Stimulated activated CD8-positive, alpha-beta memory T cell treated with anti-CD3 and anti-CD28 coated beads, Interleukin-4, amount 100 ng/mL, for 48 hours (primary cell): ENCODE data around the gene ACO1.

Source experiments
- DNase-seq: peaks from one replicate; pipeline ENCODE4 v3.0.0-alpha.2; 2020

ACO1 gene

DNA sequence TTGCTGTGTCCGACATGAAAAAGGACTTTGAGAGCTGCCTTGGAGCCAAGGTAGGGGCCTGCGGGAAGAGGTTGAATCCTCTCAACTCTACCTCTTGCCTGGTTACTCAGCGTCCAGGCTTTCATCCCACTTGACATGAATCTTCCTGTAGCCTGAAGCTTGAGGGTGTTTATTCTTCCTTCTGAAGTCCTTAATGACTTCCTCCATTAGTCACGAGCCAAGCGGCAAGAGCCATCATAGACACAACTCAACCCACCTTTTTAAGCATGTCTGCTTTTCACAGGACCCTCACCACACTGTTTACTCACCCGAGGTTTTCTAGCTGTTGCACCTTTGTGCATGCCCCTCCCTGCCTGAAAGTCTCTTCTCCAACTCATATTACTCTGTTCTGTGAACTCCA lies 40.2 kb downstream of the ACO1 start:
- no peak for DNase-seq

DNA sequence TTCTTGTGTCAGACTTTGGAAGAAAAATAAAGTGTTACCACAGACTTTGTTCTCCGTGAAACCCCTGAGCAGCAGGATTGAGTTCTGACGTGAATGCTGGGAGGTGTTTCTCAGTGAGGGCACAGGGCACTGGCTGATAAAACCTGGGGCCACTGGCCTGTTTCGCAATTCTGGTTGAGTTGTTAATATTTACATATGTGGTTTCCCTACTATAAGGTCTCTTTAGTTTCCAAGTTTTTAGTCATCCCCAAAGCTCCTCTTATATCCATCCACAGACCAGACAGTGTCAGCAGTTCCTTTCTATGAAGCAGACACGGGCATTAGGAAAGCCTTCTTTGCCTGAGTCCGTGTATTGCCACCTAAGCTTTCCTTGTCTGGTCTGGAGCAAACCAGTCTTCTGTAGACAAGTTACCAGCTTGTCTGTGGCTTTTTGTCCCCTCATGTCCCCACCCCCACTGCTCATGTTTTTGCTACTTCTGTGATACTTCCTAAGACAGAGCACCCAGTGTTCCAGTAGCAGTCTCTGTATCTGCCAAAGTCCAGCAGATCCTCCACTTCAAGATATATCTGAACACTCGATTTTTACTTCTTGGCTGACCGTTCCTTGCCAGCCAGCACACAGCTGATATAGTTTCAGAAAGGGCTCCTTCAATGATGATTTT lies 42.0 kb downstream of the ACO1 start:
- DNase-seq, result no peak

DNA sequence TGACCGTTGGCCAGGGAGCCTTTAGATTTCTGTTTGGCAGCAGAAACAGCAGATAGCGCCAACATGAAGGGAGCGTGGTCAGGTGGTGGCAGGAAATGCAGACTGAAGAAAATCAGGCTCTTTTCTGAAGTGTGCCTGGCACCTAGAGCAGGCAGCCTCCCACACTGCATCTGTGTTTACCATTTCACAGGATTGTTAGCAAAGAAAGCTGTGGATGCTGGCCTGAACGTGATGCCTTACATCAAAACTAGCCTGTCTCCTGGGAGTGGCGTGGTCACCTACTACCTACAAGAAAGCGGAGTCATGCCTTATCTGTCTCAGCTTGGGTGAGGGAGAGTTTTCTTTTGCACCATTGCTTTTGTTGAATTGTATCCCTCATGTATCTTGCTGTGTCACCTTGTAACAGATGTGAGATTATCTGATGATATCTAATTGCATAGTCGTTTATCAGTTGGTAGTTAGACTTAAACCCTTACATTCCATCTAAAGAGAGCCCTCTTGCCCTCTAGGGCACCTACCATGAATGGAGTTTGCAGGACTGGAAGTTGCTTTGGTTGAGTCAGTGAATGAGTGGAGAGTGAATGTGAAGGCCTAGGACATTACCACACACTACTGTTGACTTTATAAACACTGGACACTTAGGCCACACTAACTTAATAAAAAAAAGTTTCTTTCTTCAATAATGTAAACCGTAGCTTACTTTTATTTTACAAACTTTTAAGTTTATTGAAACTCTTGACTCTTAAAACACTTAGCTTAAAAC lies 42.8 kb downstream of the ACO1 start:
- DNase-seq, result no peak

DNA sequence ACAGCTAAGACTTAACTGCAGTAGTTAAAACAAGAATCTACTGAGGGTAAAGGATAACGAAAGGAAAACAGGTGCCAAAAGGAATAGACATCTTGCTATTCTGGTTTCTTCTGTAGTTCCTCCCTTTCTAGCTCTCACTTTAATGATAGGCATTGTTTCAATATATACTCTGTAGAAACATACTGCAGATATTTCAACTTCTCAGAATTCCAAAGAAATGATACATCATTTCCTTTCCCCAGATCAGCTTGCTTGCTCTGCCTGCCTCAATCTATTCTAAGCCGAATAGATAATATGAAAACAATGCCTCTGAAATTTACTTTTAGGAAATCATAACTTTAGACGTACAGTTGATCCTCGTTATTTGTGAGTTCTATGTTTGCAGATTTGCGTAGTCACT lies 46.3 kb downstream of the ACO1 start:
- no peak for DNase-seq

DNA sequence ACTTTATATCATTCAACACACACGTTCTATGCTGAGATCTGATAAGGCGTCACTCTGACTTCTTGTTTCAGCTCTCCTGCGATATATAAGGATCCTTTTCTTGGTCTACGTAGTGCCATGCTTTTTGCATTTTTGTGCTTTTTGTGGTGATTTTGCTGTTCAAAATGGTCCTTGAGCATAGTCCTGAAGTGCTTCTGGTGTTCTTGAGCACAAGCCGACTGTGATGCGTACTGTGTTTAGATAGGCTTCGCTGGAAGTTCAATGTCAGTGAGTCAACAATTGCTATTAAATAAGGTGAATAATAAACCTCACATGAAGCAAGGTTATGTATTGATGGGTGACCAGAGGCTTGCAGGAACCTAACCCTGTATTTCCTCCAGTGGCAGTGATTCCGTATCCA lies 46.8 kb downstream of the ACO1 start:
- DNase-seq, result no peak

DNA sequence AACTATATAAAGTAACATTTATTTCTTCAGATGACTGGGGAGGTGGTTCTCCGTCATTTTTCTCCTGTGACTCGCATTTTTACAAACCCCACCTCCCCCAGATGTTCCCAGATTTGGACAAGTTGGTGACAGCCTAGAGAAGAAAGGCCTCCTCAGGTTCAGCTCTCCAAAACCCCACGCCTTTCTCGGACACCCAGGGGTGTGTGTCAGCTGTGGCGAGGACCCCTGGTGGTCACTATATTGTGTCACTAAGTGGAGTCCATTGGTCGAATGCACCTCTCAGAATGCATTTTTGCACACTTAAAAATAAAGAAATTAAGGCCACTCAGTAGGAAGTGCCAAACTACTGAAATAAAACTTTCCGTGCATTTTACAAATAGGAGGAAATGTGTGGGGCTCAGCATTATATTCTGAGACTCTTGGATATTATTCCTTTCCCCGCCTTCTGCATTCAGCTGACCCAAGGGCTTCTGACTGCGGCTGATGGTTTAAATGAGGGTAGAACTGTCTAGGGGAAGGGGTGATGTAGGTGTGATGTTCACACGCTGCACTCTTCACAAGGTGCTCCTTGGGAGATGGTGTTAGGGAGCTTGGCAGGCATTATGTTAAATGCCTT lies 47.6 kb downstream of the ACO1 start:
- peak; percentile 58 for DNase-seq

DNA sequence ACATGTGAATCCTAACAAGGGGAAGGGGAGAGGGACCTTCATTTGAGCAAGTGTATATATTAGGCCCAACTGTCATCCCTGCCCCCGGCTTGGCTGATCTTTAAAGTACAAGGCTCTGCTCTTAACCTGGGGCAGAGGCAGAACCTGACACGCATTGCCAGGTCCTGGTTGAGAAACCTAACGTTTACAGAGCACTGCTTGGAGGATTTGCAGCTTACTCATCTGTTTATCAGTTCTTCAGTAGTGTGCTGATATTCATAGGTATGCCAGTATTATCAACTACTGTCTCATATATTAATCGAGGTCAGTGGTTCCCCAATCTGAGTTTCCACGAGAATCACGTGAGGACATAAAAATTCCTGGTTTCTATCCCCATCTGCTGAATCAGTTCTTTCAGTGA lies 50.4 kb downstream of the ACO1 start:
- no peak for DNase-seq

DNA sequence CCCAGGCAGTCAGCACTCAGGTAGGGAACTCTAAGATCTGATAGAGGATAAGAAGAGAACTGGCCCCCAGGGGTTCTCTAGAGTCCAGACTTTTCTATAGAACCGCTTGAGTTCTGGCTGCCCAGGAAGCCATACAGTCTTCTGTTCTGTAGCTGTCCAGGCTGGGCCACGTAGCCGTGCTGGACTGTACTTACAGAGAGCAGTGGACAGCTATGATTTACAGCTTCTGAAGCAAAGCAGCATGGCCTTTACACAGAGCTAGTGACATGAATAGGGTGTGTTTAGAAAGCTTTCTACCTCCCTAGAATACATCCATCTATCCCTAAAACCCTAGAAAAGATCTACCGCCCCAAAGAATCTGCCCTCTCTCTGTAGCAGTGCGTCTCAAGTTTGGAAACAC lies 57.2 kb downstream of the ACO1 start:
- DNase-seq, result no peak

DNA sequence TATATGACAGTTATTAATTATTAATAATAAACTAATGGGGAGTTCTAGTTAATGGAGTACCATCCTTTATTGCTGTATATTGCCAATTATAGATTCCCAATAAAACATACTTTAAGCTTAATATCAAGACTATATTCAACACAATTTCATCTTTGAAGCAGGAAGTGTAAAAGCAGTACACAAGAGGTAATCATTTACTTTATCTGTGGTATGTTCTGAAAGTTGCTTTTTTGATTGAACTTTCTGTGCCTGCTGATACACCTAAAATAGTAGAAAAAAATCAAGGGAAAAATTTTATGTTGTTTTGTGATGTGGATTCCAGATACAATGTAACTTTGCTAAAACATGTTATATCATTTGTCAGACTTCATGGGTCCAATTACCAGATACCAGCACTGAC lies 58.0 kb downstream of the ACO1 start:
- DNase-seq, result no peak

DNA sequence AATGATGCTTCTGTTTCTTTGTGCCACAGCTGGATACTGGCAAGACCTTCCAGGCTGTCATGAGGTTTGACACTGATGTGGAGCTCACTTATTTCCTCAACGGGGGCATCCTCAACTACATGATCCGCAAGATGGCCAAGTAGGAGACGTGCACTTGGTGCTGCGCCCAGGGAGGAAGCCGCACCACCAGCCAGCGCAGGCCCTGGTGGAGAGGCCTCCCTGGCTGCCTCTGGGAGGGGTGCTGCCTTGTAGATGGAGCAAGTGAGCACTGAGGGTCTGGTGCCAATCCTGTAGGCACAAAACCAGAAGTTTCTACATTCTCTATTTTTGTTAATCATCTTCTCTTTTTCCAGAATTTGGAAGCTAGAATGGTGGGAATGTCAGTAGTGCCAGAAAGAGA lies 65.5 kb downstream of the ACO1 start:
- no peak for DNase-seq

DNA sequence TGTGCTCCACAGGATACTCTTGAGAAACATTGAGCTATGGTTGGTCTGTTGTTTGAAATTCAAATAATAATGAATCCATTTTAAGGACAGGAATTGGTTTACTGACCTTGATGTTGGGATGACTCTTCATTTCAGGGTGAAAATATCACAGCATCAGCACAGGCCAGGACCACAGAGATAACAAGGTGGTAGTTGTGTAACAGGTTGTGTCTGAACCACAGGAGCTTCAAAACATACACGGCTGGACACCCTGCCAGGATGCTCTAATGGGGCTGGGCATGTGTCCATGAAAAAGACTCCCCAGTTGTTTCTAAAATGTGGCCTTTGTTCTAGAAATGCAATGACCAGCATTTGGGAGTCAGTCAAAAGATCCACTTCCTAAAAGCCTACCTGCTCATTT lies 69.8 kb downstream of the ACO1 start:
- no peak for DNase-seq

DNA sequence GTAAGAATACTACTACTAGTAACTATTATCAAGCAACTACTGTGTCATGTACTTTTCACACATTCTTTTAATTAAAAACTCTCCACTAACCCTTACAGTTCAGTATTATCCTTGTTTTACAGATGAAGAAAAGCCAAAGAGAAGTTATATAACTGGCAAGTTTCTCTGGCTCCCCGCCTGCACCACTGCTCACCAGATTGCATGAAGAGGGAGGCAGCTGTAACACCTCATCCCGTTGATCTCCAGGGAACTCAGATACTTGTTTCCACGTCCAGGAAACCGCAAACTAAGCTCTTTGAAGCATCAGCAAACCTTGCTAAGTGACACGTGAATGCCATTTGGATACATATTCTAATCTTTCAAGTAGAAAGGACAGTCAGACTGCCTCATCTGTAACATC lies 71.3 kb downstream of the ACO1 start:
- DNase-seq, result no peak

DNA sequence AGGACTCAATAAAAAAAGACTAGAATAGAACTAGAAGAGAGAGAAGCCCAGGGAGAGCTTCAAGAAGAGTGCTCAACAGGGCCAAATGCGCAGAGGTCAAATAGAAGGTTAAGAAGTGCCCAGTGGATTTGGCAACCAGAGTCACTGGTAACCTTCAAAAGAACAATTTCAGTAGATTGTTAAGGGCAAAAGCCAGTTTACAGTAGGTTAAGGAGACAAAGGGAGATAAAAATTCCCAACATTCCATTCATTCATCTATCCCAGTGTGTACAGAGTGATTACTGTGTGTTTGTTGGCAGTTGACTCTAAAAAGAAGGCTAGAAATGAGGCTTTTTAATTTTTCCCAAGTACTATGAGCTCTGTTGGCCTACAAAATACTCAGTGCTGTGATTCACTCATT lies 72.1 kb downstream of the ACO1 start:
- no peak for DNase-seq

DNA sequence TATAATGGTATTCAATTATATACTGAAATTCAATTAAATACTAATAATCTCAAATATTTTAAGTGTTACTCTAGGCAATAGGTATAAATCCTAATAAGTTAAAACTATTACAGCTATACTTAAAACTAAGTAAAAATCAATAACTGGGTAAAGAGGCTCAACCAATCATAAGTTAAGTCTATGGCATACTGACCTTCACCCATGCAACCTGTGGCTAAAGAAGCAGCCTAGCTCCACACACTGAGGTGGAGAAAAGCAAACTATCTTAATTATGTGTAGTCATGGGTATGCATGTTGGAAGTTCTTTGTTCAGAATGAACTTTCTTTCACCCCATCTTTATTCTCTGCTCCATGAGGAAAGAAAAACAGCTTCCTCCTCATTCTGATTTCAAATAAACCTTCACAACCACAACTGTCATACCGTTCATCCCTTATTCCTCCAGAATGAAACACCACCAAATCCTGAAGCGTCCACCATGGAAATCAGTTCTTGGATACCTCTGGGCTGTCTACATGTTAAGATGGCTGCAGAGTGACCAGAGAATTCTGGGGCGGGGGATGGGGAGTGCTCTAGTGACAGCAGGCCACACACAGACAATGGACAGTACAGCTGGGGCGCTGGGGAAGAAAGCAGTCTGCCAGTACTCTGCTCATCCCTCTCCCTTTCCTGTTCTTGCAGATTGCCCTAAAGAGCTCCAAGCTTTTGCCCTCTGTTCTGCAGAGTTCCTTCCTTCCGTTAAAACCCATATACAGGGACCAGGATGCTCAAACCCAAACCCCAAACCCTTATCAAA lies 79.3 kb downstream of the ACO1 start:
- no peak for DNase-seq

DNA sequence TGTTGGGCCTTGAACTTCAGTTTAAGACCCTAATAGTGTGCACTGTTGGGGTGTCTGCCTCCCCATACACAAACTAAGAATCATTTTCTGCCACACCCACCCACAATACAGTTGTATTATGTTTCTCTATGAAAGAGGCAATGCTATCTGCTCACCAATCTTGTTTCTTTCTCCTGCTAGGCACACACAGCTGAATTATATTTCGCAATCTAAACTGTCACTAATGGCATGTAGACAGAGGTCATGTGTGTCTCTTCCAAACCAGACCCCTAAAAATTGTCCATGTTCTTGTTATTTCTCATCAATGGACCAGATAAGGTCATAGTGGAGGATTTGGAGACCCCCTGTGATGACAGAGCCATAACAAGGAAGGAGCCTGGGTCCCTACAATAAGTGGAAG lies 84.3 kb downstream of the ACO1 start:
- no peak for DNase-seq

DNA sequence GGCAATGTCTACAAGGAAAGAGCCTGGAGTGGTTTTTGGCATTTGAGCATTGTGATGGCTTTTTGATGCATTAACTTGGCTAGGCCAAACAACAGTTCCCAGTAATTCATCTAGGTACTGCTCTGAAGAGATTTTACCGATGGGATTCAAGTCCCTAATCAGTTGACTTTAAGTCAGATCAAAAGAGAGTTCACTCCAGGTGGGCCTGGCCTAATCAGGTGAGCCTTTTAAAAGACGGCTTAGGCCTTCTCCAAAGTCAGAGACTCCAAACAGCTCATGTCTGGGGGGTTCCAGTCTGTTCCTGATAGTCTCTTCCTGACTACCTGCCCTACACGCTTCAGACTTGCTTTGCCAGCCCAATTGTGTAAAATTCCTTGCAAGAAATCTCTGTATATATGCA lies 87.9 kb downstream of the ACO1 start:
- no peak for DNase-seq

DNA sequence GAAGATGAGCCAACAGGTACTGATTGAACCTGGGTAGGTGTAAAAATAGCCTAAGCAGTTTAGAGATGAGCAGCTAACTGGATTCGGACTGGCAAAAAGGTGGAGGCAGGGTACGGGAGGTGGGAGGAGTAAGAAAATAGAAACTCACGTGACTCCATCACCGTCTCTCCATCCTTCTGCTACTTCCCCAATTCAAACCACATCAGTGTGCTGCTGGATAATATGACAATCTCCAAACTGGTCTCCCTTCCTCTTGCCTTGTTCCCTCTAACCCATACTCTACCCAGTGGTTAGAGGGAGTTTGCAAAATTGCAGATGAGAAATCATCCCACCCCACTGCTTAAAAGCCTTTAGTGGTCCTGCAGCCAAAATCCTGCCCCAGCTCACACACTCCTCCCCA lies 98.9 kb downstream of the ACO1 start:
- no peak for DNase-seq

DNA sequence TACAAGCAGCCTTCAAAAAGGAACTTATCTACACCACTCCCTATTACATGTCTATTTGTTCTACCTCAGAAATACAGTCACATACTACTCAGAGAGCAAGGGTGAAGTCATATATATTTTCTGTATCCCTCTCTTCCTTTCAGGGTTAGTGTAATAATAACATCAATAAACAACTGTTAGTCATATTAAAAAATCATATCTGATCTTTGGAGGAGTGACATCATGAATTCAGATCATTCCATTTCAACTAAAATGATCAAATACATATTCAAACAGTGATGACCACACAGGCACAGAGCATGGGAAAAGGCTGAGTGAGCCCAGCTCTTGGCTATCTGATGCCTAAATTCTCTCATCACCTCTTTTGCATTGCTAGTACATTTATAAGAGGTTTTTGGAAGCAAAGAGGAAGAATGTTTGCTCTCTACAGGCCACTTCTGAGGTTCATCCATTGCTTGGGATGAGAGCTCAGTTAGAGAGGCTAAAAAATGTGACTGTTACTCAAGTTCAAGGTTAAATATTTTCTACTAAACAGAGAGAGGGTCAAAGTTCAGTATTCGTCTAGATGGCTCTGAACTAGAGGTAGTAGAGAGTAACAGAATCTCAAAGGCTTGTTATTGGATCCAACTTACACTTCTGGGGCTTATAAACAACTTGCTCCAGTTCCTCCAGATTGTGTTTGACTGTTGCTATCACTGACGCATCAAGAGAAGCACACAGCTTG lies 102.6 kb downstream of the ACO1 start:
- no peak for DNase-seq

DNA sequence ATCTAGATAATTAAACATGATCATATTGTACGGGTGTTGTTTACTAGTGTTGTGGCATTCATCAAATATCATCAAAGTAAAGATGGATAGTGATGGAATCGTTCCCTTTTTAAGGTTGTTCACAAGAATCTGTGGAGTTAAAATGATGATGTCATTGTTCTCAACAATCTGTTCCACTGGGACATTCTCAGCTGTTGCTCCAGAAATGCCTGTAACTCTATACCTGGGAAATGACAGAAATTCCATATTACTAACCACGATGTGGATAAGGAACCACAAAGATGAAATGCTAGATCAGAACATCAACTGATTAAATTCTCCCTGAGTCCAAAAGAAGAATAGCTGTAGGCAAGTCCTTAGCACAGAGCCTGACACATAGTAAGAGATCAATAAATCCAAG lies 103.5 kb downstream of the ACO1 start:
- no peak for DNase-seq

DNA sequence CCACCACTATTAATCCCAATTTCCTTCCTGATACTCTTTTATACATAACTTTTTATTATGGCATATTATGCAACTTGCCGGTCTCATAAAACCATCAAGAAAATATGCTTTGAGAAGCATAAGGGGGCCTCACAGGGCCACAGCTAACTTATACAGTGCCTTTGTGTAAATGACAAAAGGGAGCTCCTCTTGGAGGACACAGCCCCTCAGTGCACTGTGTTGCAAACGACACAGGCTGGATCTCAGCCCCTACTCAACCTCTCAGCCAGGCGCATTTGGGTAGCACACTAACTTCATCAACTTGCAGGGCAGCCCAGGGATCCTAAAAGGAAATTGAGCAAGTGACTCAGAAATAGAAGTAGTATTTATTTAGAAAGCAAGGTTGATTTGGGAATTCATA lies 106.2 kb downstream of the ACO1 start:
- no peak for DNase-seq

DNA sequence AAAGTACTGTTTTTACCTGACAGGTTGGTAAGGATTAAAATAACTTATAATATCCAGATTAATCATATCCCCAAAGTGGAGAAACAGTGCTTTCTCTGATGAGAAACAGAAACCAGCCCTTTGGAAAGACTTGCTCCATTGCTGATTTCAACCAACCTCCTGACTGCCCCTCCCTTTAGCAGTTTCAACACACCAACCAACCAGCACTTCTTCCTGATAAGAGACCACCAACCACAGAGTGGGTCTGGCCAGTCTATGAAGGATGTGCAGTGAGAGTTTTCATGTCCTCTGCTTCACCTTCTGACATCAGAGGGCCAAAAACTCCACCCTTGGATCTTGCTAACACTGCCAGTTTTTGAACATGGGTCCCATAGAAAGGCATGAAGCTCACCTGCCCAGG lies 113.5 kb downstream of the ACO1 start:
- no peak for DNase-seq

DNA sequence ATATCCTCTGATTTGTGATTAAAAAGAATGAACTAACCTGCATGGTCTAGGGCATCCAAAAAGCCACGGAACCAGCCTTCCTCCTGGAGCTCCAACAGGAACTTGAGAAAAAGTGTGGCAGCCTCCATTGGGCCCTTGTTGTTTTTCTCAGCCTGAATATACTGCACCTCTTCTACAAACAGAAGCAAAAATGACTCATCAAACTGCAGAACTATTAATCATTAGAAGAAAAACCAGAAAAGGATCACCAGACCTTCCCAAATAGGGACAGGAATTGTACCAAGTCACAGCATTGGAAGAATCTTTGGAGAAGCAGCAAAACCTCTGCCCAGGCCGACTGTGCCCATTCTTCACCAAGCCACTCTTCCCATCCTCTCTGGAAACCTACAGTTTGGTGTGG lies 116.3 kb downstream of the ACO1 start:
- DNase-seq, result no peak

DNA sequence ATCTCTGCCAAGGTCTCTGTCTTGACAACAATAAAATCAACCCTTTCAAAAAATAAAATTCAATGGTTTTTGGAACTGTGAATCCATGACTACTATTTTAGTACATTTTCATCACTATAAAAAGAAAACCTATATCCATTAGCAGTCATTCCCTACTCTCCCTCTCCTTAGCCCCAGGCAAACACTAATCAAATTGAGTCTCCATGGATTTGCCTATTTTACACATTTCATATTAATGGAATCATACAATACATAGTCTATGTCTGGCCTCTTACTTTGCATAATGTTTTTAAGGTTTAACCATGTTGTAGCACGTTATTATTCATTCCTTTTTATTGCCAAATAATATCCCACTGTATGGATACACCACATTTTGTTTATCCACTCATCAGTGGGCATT lies 117.4 kb downstream of the ACO1 start:
- no peak for DNase-seq
